K562 (cell line): ENCODE measurements around the gene CCDC47. TPM values are rescaled to one million over a fixed set of nuclear protein-coding genes. Genes with fewer than 3 reads are reported as not detected.

ENCODE experiments used
- CHD2 ChIP-seq: IDR thresholded peaks from 2 replicates; pipeline ENCODE4 v1.6.1; 2011; ENCODE audit warnings: low read depth, low read length
- ERF ChIP-seq: fragments of 450-650 bp; formaldehyde crosslinking; IDR thresholded peaks from 2 replicates; pipeline ENCODE4 v1.4.0; 2020; ENCODE audit warnings: mild to moderate bottlenecking, mixed read lengths
- FIP1L1 ChIP-seq: fragments of 200-400 bp; formaldehyde crosslinking; IDR thresholded peaks from 2 replicates; pipeline ENCODE4 v1.6.1; 2018; ENCODE audit warnings: mild to moderate bottlenecking, low read depth, low read length; ENCODE audit not compliant: poor library complexity, severe bottlenecking
- GATAD2A ChIP-seq: fragments of 450-650 bp; IDR thresholded peaks from 2 replicates; pipeline ENCODE4 v1.6.1; 2017
- NFIX ChIP-seq: fragments of 250-450 bp; sonication (Bioruptor Pico); IDR thresholded peaks from 2 replicates; pipeline ENCODE4 v1.4.0; 2020; ENCODE audit warnings: low read depth, mild to moderate bottlenecking, moderate library complexity
- NFRKB ChIP-seq: fragments of 450-650 bp; IDR thresholded peaks from 2 replicates; pipeline ENCODE4 v1.6.1; 2016; ENCODE audit warnings: low read depth
- POU5F1 ChIP-seq: fragments of 150-350 bp; IDR thresholded peaks from 2 replicates; pipeline ENCODE4 v1.6.1; 2014; ENCODE audit warnings: borderline replicate concordance, low read length, low read depth, mild to moderate bottlenecking; ENCODE audit not compliant: partially characterized antibody
- RHOXF2B ChIP-seq: fragments of 250-450 bp; sonication (Bioruptor Pico); conservative IDR thresholded peaks from 2 replicates; pipeline ENCODE4 v1.5.1; 2021
- SMAD4 ChIP-seq: fragments of 250-450 bp; sonication (Bioruptor Pico); conservative IDR thresholded peaks from 2 replicates; pipeline ENCODE4 v1.8.0; 2021; ENCODE audit warnings: inconsistent platforms, mild to moderate bottlenecking, moderate library complexity
- TRIM24 ChIP-seq, 2 experiments: fragments of 450-650 bp; IDR thresholded peaks; 2 replicates each; pipeline ENCODE4 v1.6.1; 2016
- XRCC3 ChIP-seq: fragments of 450-650 bp; IDR thresholded peaks from 2 replicates; pipeline ENCODE4 v1.6.1; 2017; ENCODE audit warnings: mild to moderate bottlenecking, moderate library complexity
- ZBTB26 ChIP-seq: fragments of 450-650 bp; formaldehyde crosslinking; IDR thresholded peaks from 2 replicates; pipeline ENCODE4 v1.4.0; 2022; ENCODE audit warnings: missing genetic modification characterization
- ZFP30 ChIP-seq: fragments of 250-450 bp; sonication (Bioruptor Pico); IDR thresholded peaks from 2 replicates; pipeline ENCODE4 v1.8.0; 2022; ENCODE audit warnings: moderate library complexity, mild to moderate bottlenecking, inconsistent platforms, borderline replicate concordance
- ZFP36 ChIP-seq: fragments of 150-350 bp; IDR thresholded peaks from 2 replicates; pipeline ENCODE4 v1.6.1; 2018; ENCODE audit warnings: low read length, low read depth; ENCODE audit not compliant: partially characterized antibody
- ZNF143 ChIP-seq: sonication (generic); formaldehyde crosslinking; IDR thresholded peaks from 2 replicates; pipeline ENCODE4 v1.9.0; 2022; ENCODE audit warnings: mild to moderate bottlenecking, missing genetic modification reagents
- ZNF449 ChIP-seq: fragments of 250-450 bp; sonication (Bioruptor Pico); IDR thresholded peaks from 2 replicates; pipeline ENCODE4 v1.8.0; 2022; ENCODE audit warnings: moderate library complexity, mild to moderate bottlenecking, inconsistent platforms
- ZNF584 ChIP-seq: fragments of 200-800 bp; sonication (Bioruptor generic); IDR thresholded peaks from 2 replicates; pipeline ENCODE4 v1.6.1; 2016; ENCODE audit warnings: low read depth, mild to moderate bottlenecking, missing genetic modification characterization, missing compliant biosample characterization
- polyA plus RNA-seq, 8 experiments: library from polyadenylated mRNA; depleted of rRNA in 4 of 8; stranded (reverse) in 5 of 8; unstranded in 3 of 8; fragments of >200 nt; fragmentation: Nextera tagmentation in 2 of 8; fragmentation: Illumina TruSeq in 1 of 8; extraction: Ambion mirVana in 2 of 8; extraction: Trizol in 1 of 8; gene quantifications; 2 replicates each; pipeline versions ENCODE4 v1.2.1 to v1.2.3, GENCODE V29; 2011 to 2014; ENCODE audit warnings: inconsistent platforms in 1 of 8, missing spikeins in 1 of 8
- total RNA-seq, 7 experiments: library from RNA; depleted of rRNA in 6 of 7; stranded (reverse); fragments of >200 nt in 6 of 7; fragmentation: Illumina TruSeq in 2 of 7; extraction: Trizol in 2 of 7; gene quantifications; 2 replicates each; pipeline versions ENCODE4 v1.2.1 to v1.2.3, GENCODE V29; 2011 to 2021; ENCODE audit warnings: low replicate concordance in 1 of 7
- TF ChIP-seq, protein P1 (sequence below): fragments of 450-650 bp; IDR thresholded peaks from 2 replicates; pipeline ENCODE4 v1.6.1; 2017; ENCODE audit warnings: mild to moderate bottlenecking, moderate library complexity
- TF ChIP-seq, protein P2 (sequence below), 2 experiments: fragments of 450-650 bp; conservative IDR thresholded peaks; 2 replicates each; pipeline ENCODE4 v1.6.1; 2017; ENCODE audit warnings: mild to moderate bottlenecking in 2 of 2, moderate library complexity in 2 of 2
- TF ChIP-seq, protein P3 (sequence below): fragments of 250-450 bp; sonication (Bioruptor Pico); IDR thresholded peaks from 2 replicates; pipeline ENCODE4 v1.5.0; 2022; ENCODE audit warnings: mild to moderate bottlenecking

Gene CCDC47
- total and polyA plus RNA-seq, 9 of the 15 experiments (the other 6 are each of a cell fraction or from before 2014, with no cell fraction given), result 15.5 to 162 (median 122) TPM

DNA sequence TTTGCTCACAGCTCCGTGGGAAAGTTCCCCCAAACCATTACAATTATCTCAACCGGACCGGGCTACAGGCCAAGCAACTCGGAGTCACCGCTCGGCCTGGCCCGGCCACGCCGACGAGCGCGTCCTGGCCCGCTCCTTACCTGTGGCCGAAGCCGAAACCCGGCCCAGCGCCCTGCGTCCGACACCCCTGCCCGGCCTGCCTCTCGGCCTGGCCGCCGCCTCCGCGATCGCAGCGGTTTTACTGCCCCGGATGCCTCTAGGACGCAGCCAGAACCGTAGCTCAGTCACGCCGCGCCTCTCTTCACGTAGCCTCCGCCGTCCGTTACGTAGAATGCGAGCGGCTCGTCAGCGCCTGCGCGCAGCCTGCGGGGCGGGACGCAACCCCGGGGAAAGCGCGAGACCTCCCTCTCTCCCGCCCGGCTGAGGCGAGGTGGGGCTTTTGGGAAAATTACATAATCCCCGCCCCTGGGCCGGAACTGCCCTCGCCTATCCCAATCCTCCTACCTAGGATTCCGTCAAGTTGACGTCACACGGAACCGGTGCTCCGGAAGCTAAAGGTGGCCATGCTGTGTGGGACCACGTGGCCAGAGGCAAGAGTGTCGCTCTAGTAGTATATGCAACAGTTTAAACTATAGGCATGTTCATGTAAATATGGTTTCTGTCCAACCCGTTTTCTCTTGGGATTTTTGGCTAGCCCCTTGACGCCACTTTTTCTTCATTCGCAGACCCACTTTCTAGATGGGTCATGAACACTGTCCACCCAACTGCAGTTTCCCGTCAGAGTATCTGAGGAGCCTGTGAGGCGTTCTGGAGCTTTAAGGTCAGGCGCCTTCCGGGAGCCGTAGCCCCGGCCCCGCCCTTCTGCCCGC lies at the start of gene CCDC47 (continued):
- TF ChIP-seq, protein P1, sequence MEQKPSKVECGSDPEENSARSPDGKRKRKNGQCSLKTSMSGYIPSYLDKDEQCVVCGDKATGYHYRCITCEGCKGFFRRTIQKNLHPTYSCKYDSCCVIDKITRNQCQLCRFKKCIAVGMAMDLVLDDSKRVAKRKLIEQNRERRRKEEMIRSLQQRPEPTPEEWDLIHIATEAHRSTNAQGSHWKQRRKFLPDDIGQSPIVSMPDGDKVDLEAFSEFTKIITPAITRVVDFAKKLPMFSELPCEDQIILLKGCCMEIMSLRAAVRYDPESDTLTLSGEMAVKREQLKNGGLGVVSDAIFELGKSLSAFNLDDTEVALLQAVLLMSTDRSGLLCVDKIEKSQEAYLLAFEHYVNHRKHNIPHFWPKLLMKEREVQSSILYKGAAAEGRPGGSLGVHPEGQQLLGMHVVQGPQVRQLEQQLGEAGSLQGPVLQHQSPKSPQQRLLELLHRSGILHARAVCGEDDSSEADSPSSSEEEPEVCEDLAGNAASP, result no peak
- peak; percentile 92 for TF ChIP-seq NFRKB
- TF ChIP-seq TRIM24 (IDR thresholded peaks at IDR 0.05), result peak in 1 of 2 experiments; percentile 35; a peak in 1 of 4 replicates
- TF ChIP-seq ZNF449 (CRISPR knock-in tag), result no peak
- TF ChIP-seq FIP1L1, result peak; percentile 62
- TF ChIP-seq POU5F1, result no peak
- TF ChIP-seq RHOXF2B (CRISPR knock-in tag), result no peak
- TF ChIP-seq SMAD4, result peak; percentile 83
- TF ChIP-seq, protein P2, sequence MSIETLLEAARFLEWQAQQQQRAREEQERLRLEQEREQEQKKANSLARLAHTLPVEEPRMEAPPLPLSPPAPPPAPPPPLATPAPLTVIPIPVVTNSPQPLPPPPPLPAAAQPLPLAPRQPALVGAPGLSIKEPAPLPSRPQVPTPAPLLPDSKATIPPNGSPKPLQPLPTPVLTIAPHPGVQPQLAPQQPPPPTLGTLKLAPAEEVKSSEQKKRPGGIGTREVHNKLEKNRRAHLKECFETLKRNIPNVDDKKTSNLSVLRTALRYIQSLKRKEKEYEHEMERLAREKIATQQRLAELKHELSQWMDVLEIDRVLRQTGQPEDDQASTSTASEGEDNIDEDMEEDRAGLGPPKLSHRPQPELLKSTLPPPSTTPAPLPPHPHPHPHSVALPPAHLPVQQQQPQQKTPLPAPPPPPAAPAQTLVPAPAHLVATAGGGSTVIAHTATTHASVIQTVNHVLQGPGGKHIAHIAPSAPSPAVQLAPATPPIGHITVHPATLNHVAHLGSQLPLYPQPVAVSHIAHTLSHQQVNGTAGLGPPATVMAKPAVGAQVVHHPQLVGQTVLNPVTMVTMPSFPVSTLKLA (conservative IDR thresholded peaks at IDR 0.05), result peak; percentile 100
- peak; percentile 56; the same call in 1 of the 2 replicates for TF ChIP-seq ZNF584 (CRISPR knock-in tag)
- no peak for TF ChIP-seq ZFP36
- 0 out of 2 replicates have a peak, but pooled peaks have one; percentile 2 for TF ChIP-seq ZNF143
- TF ChIP-seq XRCC3, result no peak
- no peak for TF ChIP-seq ZBTB26
- no peak for TF ChIP-seq ZFP30 (CRISPR knock-in tag)
- TF ChIP-seq, protein P3, sequence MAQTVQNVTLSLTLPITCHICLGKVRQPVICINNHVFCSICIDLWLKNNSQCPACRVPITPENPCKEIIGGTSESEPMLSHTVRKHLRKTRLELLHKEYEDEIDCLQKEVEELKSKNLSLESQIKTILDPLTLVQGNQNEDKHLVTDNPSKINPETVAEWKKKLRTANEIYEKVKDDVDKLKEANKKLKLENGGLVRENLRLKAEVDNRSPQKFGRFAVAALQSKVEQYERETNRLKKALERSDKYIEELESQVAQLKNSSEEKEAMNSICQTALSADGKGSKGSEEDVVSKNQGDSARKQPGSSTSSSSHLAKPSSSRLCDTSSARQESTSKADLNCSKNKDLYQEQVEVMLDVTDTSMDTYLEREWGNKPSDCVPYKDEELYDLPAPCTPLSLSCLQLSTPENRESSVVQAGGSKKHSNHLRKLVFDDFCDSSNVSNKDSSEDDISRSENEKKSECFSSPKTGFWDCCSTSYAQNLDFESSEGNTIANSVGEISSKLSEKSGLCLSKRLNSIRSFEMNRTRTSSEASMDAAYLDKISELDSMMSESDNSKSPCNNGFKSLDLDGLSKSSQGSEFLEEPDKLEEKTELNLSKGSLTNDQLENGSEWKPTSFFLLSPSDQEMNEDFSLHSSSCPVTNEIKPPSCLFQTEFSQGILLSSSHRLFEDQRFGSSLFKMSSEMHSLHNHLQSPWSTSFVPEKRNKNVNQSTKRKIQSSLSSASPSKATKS (CRISPR knock-in tag), result no peak
- peak; percentile 82 for TF ChIP-seq ERF
- no peak for TF ChIP-seq NFIX
- no peak for TF ChIP-seq GATAD2A
- TF ChIP-seq CHD2, result peak; percentile 94
